GM12873 (cell line): ENCODE measurements around the gene CBLL1.

Experiments
- TF ChIP-seq, protein P1 (sequence below): IDR thresholded peaks from 2 replicates; pipeline ENCODE4 v1.5.1; 2012; ENCODE audit warnings: low read depth, mild to moderate bottlenecking, moderate library complexity, low read length, control low read depth; ENCODE audit not compliant: insufficient read depth; ENCODE audit errors: missing control alignments

Gene CBLL1

GRCh38 chr7:107743567-107744344 is at the start of gene CBLL1:
CBLL1 (plus strand) TSS chr7:107744142; CDS start chr7:107744164, 22 bp downstream.
- TF ChIP-seq, protein P1, sequence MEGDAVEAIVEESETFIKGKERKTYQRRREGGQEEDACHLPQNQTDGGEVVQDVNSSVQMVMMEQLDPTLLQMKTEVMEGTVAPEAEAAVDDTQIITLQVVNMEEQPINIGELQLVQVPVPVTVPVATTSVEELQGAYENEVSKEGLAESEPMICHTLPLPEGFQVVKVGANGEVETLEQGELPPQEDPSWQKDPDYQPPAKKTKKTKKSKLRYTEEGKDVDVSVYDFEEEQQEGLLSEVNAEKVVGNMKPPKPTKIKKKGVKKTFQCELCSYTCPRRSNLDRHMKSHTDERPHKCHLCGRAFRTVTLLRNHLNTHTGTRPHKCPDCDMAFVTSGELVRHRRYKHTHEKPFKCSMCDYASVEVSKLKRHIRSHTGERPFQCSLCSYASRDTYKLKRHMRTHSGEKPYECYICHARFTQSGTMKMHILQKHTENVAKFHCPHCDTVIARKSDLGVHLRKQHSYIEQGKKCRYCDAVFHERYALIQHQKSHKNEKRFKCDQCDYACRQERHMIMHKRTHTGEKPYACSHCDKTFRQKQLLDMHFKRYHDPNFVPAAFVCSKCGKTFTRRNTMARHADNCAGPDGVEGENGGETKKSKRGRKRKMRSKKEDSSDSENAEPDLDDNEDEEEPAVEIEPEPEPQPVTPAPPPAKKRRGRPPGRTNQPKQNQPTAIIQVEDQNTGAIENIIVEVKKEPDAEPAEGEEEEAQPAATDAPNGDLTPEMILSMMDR: peak; percentile 73

GRCh38 chr7:107694386-107694785 is 49.6 kb upstream of the CBLL1 start:
- TF ChIP-seq, protein P1: no peak

DNA sequence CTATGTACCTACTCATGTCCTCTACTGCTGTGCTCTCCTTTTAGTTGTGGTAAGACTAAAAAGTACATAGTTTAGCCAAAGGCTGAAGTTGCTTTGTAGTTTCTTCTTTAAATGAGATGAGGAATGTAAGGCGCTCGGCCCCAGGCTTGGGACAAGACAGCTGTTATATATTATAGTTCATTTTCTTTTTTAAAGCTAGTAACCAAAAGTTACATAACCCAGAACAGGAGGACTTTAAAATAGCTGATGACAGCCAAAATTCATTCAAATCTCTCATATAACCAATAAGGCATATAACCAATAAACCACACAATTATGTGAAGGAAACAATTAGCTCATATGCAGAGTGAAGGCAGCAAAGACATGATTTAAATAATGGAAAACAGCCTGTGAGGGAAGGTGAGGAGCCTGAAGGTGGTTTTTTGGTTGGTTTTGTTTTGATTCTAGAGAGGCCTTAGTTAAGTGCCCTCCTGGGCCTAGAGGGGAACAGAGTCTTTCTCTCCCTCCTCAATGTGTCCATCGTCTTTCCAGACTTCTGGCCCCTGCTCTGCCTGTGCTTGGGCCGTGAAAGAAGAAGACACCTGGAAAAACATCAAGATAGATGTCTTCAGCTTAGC is 47.5 kb upstream of the CBLL1 start:
- TF ChIP-seq, protein P1: no peak

DNA sequence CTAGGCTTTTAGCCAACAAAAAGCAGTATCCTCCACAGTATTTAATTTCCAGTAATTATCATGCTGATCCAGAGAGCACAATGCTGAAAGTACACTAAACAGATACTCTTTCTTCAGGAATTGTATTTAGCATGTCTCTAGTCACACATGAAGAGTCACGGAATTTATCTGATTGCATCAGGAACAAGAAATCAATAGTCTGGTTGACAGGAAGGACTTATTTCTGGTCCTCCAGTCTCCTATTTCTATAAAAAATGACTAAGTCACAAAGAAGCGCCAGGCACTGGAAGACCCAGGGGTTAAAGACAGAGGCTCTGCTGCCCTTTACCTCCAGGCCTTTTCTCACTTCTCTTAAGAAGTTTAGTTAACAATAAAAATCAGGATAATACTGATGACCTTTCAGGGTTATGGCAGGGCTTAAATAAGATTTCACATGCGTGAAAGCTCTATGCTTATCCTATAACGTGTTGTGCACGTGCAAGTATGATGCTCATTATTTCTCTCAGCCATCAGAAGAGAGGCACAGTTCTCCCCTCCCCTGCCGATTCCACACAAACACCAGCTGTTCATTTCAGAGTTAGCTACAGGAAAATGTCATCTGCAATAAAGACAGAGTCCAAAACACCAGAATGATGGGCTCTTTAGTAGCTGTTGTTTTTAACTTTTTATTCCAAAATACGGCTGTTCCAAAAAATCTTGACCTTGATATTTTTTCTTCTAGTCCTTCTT is 46.5 kb upstream of the CBLL1 start:
- TF ChIP-seq, protein P1: no peak

- TF ChIP-seq, protein P1: no peak
Observed at GRCh38 chr7:107700570-107700969, 43.4 kb upstream of the CBLL1 start.

- TF ChIP-seq, protein P1: no peak
Observed at GRCh38 chr7:107701191-107701590, 42.8 kb upstream of the CBLL1 start.

GRCh38 chr7:107703219-107703618 is 40.7 kb upstream of the CBLL1 start:
- TF ChIP-seq, protein P1: no peak
